ENCODE data around the gene PKHD1. TPM values are rescaled to one million over a fixed set of nuclear protein-coding genes. Genes with fewer than 3 reads are reported as not detected.

PKHD1 gene
- total RNA-seq, 1 experiment from 2014 or later: 0.43 TPM

DNA sequence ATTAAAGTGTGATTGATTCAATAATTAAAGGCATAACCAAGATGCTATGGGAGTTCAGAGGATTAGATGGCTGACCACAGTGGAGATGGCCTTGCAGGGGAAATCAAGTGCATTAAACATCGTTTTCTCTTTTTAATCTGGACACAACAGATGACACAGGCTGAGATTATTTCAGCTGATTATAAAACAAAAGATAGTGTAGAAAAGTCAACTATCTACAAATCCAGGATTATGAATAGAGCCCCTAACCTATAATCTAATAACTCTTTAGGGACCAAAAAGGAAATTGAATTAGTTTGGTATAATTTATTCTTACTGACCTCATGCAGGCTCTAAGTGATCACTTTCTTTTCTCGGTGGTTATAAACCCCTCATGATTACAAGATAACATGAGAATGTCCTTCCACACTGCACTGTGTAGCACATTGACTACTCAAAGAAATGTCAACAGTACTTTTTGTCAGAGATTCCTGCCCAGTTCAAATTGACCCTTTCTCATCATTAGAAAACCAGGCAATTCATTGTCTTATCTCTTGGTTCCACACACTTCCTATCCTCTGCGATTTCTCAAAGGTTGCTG lies 122.1 kb downstream of the PKHD1 start:
- no peak overlapping the region for H3K27ac ChIP-seq (ENCODE audit: low read depth, low read length, poor library complexity, severe bottlenecking)
- no peaks in the 10 kb centered on the region for H3K4me1 ChIP-seq (ENCODE audit: insufficient read depth, low read length, poor library complexity, severe bottlenecking)
- CTCF ChIA-PET: interaction anchor here (0.5 kb wide), 1 partner anchor 1776 kb away, joined by 3 read pairs; no protein-coding TSS in a partner anchor
- no peak for DNase-seq (ENCODE audit: low spot score)
- no peak overlapping the region for H3K4me3 ChIP-seq (ENCODE audit: low read depth, low read length, poor library complexity, severe bottlenecking)
- POLR2A ChIA-PET (ENCODE audit: low non-redundant PET): no interaction called here
- H3K9me3 ChIP-seq (ENCODE audit: low read depth, low read length, poor library complexity, severe bottlenecking): no peaks in the 10 kb centered on the region
- H3K27me3 ChIP-seq (replicated peaks; ENCODE audit: insufficient read depth, low read depth, low read length, poor library complexity): no peaks in the 10 kb centered on the region
- intact Hi-C loops (cut with micrococcal nuclease; ENCODE audit: unreplicated experiment): loop anchor here (5.0 kb wide), 1 partner anchor 52 kb away; no protein-coding TSS in a partner anchor
- TF ChIP-seq, protein P1, sequence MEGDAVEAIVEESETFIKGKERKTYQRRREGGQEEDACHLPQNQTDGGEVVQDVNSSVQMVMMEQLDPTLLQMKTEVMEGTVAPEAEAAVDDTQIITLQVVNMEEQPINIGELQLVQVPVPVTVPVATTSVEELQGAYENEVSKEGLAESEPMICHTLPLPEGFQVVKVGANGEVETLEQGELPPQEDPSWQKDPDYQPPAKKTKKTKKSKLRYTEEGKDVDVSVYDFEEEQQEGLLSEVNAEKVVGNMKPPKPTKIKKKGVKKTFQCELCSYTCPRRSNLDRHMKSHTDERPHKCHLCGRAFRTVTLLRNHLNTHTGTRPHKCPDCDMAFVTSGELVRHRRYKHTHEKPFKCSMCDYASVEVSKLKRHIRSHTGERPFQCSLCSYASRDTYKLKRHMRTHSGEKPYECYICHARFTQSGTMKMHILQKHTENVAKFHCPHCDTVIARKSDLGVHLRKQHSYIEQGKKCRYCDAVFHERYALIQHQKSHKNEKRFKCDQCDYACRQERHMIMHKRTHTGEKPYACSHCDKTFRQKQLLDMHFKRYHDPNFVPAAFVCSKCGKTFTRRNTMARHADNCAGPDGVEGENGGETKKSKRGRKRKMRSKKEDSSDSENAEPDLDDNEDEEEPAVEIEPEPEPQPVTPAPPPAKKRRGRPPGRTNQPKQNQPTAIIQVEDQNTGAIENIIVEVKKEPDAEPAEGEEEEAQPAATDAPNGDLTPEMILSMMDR (conservative IDR thresholded peaks at IDR 0.05; ENCODE audit: low read depth, low read length): no peak
- TF ChIP-seq EZH2 (IDR thresholded peaks at IDR 0.05; ENCODE audit: borderline replicate concordance, low read depth, low read length, poor library complexity, severe bottlenecking): no peak
- H3K36me3 ChIP-seq (ENCODE audit: insufficient read depth, low read length, poor library complexity, severe bottlenecking): no peaks in the 10 kb centered on the region
- BruUV-seq (replicated peaks): no TSS peak

DNA sequence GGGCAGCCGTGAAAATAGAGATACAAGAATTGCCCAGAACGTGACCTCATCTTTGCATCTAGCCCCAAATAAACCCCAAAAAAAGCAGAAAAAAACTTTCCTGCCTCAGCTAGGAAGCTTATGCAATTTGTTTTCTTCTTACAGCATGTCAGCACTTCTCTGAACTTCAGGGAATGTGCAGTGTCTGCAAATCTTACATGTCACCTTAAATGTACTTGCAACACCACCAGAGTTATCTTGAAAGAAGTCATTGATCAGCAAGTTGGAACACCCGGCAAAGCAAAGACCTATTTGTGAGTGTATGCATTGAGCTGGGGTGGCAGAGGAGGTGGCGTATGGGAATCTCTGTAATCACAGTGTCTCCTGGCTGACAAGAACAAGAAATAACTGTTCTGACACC lies 123.4 kb downstream of the PKHD1 start:
- TF ChIP-seq EZH2 (IDR thresholded peaks at IDR 0.05; ENCODE audit: borderline replicate concordance, low read depth, low read length, poor library complexity, severe bottlenecking): no peak
- TF ChIP-seq, protein P1 (conservative IDR thresholded peaks at IDR 0.05; ENCODE audit: low read depth, low read length): no peak
- Histone ChIP-seq H3K4me3 (ENCODE audit: low read depth, low read length, poor library complexity, severe bottlenecking) (no peak overlapping the region), H3K27ac (ENCODE audit: low read depth, low read length, poor library complexity, severe bottlenecking) (no peak overlapping the region), H3K9me3 (ENCODE audit: low read depth, low read length, poor library complexity, severe bottlenecking) (no peaks in the 10 kb centered on the region), H3K36me3 (ENCODE audit: insufficient read depth, low read length, poor library complexity, severe bottlenecking) (no peaks in the 10 kb centered on the region), H3K27me3 (replicated peaks; ENCODE audit: insufficient read depth, low read depth, low read length, poor library complexity) (no peaks in the 10 kb centered on the region), H3K4me1 (ENCODE audit: insufficient read depth, low read length, poor library complexity, severe bottlenecking) (no peaks in the 10 kb centered on the region)
- intact Hi-C loops (cut with micrococcal nuclease; ENCODE audit: unreplicated experiment): no loop called here
- ChIA-PET CTCF (no interaction called here), POLR2A (ENCODE audit: low non-redundant PET) (no interaction called here)
- no TSS peak for BruUV-seq (replicated peaks)
- DNase-seq (ENCODE audit: low spot score): no peak

DNA sequence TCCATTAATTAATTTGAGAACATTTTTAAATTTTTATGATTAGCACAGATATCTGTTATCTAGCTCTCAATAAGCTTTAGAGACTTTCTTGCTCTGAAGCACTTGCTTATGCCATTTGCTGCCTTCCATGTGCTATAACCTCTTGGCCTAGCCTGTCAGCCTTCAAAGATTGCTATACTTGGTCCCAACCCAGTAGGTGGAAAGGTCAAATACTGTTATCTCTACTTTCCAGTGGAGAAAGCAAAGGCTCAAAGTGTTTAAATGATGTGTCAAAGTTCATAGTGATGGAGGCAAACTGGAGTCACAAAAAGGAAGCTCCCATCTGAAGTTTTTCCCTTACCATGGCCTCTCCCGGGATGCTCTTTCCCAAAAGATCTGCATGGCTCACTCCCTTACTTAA lies 125.1 kb downstream of the PKHD1 start:
- H3K27ac ChIP-seq (ENCODE audit: low read depth, low read length, poor library complexity, severe bottlenecking): no peak overlapping the region
- ChIA-PET CTCF (no interaction called here), POLR2A (ENCODE audit: low non-redundant PET) (no interaction called here)
- H3K9me3 ChIP-seq (ENCODE audit: low read depth, low read length, poor library complexity, severe bottlenecking): no peaks in the 10 kb centered on the region
- no TSS peak for BruUV-seq (replicated peaks)
- intact Hi-C loops (cut with micrococcal nuclease; ENCODE audit: unreplicated experiment): no loop called here
- no peaks in the 10 kb centered on the region for H3K4me1 ChIP-seq (ENCODE audit: insufficient read depth, low read length, poor library complexity, severe bottlenecking)
- H3K27me3 ChIP-seq (replicated peaks; ENCODE audit: insufficient read depth, low read depth, low read length, poor library complexity): no peaks in the 10 kb centered on the region
- H3K36me3 ChIP-seq (ENCODE audit: insufficient read depth, low read length, poor library complexity, severe bottlenecking): no peaks in the 10 kb centered on the region
- H3K4me3 ChIP-seq (ENCODE audit: low read depth, low read length, poor library complexity, severe bottlenecking): no peak overlapping the region
- TF ChIP-seq EZH2 (IDR thresholded peaks at IDR 0.05; ENCODE audit: borderline replicate concordance, low read depth, low read length, poor library complexity, severe bottlenecking): no peak
- TF ChIP-seq, protein P1 (conservative IDR thresholded peaks at IDR 0.05; ENCODE audit: low read depth, low read length): no peak
- DNase-seq (ENCODE audit: low spot score): no peak
